Neural progenitor cell (in vitro differentiated cells): ENCODE measurements around the gene RHNO1.

Experiments
- CTCF ChIP-seq: fragments of 200-600 bp; sonication (generic); IDR thresholded peaks from 2 replicates; pipeline ENCODE4 v1.5.1; 2017; ENCODE audit warnings: antibody characterized with exemption, mild to moderate bottlenecking
- EZH2 ChIP-seq: fragments of 200-600 bp; sonication (generic); IDR thresholded peaks from 2 replicates; pipeline ENCODE4 v1.6.1; 2017; ENCODE audit warnings: antibody characterized with exemption, mild to moderate bottlenecking, moderate library complexity

- TF ChIP-seq CTCF (no peak), EZH2 (no peak)
Measured at GRCh38 chr12:2897418-2897817, 20.4 kb downstream of the RHNO1 start.
